ENCODE results near the gene BAIAP2L1.

The BAIAP2L1 gene

GRCh38 chr7:98257701-98258100, 143.2 kb downstream of the BAIAP2L1 start:
- no peak for DNase-seq

DNA sequence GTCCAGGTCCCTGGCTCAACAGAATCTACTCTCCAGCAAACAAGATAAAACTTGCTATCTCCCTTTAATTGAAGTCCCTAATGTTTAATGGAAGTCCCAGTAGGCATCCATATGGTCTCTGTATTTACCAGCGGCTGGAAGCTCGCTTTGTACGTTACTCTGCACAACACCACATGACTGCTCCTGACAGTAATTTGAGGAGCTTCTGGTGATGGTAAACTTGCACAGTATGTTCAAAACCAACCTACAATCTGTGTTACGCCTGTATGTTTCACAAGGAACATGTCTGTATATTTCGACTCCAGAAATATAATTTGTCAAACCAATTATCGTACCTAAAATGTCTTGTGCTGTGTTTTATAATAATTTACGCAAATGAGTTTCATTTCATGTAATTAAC, 144.5 kb downstream of the BAIAP2L1 start:
- DNase-seq, result no peak

GRCh38 chr7:98254951-98255610, 145.8 kb downstream of the BAIAP2L1 start:
- no peak for DNase-seq

- no peak for DNase-seq
Observed at GRCh38 chr7:98254516-98254915, 146.4 kb downstream of the BAIAP2L1 start.

DNA sequence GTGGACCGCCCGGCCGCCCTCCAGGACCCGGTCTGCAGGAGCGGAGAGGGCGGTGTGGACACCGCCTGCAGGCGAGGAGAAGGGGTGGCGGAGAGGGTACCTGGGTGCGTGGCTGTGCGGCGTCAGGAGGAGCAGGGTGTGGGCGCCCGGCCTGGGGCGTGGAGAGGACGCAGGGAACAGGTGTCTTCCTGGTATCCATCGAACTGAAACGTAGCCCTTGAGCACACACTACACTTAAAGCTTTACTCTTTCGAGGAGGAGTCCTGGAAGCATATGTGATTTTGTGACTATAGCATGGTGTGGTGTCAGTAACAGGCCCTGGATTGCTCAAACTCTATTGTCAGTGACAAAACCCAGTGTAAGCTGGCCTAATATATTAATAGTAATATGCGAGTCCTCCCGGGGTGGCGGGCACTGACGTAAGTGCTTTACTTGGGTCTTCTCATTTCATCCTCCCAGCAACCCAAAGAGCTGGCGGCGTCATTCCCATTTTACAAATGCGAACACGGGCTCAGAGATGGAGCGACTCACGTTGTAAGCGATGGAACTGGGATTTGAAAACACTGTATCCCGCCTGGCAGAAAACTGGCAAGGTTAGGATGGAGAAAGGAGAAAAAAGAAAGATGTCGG, 148.3 kb downstream of the BAIAP2L1 start:
- no peak for DNase-seq

DNA sequence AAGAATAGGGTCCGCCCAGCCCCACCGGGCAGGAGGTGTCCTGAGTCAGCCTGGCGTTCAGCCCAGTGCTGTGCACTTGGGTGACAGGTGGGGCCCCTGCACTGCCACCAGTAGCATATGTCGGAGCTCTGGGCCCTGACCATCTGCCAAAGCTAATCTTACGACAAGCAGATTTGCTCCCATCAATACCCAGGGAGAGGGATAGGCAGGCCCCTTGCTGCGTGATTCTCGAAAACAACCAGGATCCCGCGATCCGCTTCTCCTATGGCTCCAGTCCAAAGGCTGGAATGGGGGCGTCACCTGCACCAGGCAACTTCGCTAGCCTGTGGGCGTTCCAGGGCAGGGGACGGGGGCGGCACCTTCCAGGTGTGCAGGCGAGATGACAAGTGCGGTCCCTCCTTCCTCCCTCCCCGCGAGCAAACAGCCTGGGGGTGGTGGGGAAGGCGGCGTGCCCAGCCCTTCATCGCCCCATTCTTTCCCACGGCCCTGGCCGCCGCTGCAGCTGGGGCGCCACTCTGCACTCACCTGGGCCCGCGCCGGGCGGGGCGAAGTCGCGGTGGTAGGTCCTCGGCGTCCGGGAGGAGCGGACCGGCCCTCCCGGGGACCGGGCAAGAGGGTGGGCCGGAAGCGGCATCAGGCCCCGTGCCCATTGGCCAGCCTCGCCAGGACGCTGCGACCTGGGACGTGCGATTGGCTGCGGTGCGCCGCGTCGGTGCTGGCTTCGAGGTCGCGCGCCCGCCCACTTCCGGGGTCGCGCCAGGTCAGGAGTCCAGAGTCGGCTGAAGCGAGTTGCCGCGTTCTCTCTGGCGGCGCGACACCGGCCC, 149.1 kb downstream of the BAIAP2L1 start, which contains the start of gene TECPR1:
TECPR1 (minus strand) TSS at position 632 of the 824 bp plus-strand sequence. CDS start 6,086 bp downstream, outside the sequence.
- DNase-seq, result peak; percentile 83

DNA sequence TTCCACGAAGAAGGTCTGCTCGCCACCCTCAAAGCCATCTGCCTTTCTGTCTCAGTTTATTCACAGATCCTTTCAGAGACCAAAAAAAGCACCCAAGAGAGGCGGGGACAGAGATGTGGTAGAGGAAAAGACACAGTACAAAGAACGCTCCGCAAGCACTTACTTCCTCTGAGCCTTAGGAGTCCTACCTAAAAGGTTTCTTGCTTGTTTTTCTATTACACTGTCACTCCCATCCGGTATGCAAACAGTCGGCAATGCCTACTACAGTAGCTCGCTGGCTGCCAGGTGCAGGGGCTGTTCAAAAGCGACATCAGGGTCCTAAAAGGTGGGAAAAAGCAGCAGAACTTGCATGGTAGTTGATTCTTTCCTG, 149.7 kb downstream of the BAIAP2L1 start:
- DNase-seq, result peak; percentile 28

DNA sequence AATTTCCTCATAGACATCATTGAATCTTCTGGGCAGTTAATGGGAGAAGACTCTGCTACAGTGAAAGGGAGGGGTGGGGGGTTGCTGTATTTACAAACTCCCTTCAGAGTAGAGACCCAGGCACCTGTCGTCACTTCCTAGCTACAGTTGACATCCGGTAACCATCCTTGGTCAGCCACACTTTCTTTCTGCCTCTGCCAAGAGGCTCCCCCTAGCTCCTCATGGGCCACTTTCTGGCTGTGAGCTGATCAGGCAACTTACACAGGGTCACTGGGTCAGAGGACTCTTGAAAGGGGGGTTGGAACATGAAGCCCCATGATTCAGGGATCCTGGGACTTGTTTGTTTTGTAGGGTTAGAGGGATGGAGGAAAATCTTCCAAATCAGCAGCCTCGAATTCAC, 150.1 kb downstream of the BAIAP2L1 start:
- DNase-seq, result peak; percentile 40

DNA sequence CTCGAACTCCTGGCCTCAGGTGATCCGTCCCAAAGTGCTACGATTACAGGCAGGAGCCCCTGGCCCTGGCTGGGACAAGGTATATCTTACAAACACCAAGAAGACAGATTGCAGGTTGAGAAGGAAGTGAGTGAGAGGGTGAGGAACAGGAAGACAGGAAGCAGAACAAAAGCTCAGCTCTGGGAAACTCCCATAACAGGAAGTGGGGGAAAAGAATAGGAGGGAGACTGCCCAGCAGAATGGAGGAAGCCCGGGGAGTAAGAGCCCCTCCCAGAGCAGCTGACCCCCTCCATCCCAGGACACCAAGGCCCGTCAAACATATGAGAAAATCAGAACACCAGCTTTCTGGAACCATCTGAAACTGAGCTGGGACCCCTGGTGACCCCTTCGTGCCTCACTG, 151.8 kb downstream of the BAIAP2L1 start:
- no peak for DNase-seq

- DNase-seq, result no peak
Observed at GRCh38 chr7:98248156-98248555, 152.7 kb downstream of the BAIAP2L1 start.

- no peak for DNase-seq
Observed at GRCh38 chr7:98244871-98245270, 156.0 kb downstream of the BAIAP2L1 start.

GRCh38 chr7:98242934-98243333, 158.0 kb downstream of the BAIAP2L1 start:
- no peak for DNase-seq

GRCh38 chr7:98242342-98242741, 158.5 kb downstream of the BAIAP2L1 start:
- no peak for DNase-seq

GRCh38 chr7:98241674-98242241, 159.1 kb downstream of the BAIAP2L1 start:
- DNase-seq, result no peak

All from effector CD4-positive, alpha-beta T cell (primary cell).